ENCODE results near the gene SHISAL2B.
A peak's percentile ranks its signal among the peaks of the same experiment; 100 is the strongest.
"Not testable (repeated sequence)": the region's sequence is repeated elsewhere in the genome, so short reads cannot be mapped to it uniquely, and the experiment has no call there.

Gene SHISAL2B

DNA sequence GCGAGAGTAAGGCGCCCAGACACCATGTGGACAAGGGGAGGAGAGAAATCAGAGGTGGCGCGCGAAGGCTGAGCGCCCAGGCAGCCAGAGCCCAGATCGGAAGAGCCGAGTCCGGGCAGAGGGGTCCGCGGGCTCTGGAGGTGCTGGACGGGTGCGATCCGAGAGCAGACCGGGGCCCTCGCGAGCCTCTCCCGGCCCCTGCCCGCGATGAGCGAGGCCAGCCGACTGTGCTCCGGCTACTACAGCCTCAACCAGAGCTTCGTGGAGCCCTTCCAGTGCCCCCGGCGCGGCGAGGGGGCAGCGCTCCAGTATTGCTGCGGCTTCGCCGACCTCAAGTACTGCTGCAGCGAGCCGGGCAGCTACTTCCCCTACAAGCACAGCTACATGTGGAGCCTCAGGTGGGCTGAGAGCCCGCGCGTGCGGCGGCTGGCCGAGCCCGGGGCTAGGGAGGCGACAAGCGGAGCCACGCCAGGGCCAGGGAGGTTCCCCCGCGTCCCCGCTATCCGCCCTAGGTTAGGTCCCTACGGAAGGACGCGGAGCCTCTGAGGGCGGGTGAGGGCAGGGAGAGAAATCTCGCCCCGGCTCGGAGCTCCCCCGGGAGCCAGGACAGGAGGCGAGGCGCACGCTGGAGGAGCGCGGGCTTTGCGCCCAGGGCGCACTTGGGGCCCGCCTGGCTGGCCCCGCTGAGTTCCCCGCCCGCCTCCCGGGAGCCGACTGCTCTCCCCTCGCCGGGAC, at the start of gene SHISAL2B:
Gene SHISAL2B (plus strand): TSS at position 87 of the 735 bp plus-strand sequence. CDS start 121 bp downstream, at position 208.
- H3K36me3 ChIP-seq (ENCODE audit: control insufficient read depth in 1 of 2, insufficient read depth in 2 of 2, low read length in 2 of 2), result no peaks in the 10 kb centered on the region
- peaks cover 17% of the 10 kb centered on the region for H3K27me3 ChIP-seq (ENCODE audit: low read depth, low read length)
- H3K4me1 ChIP-seq (ENCODE audit: control insufficient read depth in 1 of 2, insufficient read depth in 2 of 2, low read length in 2 of 2), result peaks cover 0 to 14% of the 10 kb centered on the region in 2 donors
- H3K9me3 ChIP-seq (ENCODE audit: control insufficient read depth in 1 of 2, low read length in 2 of 2), result no peaks in the 10 kb centered on the region
- peak within 1 kb of the TSS in 1 of 2 donors; percentile 55 for H3K4me3 ChIP-seq (ENCODE audit: low read depth in 1 of 2, low read length in 2 of 2)
- H3K27ac ChIP-seq (ENCODE audit: low read length), result no peak within 1 kb of the TSS

DNA sequence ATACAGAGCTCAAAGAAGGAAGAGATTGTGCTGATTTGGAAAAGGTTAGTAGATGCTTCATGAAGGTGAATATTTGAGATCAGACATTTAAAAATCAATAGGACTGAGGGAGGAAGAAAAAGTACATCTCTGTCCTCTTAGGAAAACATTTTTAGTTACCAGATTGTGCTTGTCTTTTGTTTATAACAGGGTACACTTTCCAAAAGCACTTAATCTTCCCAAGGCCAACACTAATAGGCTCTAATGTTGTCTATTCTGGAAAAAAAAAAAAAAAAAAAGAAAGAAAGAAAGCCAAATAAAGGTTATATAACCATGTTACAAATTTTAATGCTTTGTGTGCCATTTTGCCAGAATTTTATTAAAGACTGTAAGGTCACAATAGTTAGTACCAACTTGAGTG, 45.5 kb upstream of the SHISAL2B start:
- no peaks in the 10 kb centered on the region for H3K4me1 ChIP-seq (ENCODE audit: control insufficient read depth in 1 of 2, insufficient read depth in 2 of 2, low read length in 2 of 2)
- no peak overlapping the region for H3K4me3 ChIP-seq (ENCODE audit: low read depth in 1 of 2, low read length in 2 of 2)
- no peak overlapping the region for H3K27ac ChIP-seq (ENCODE audit: low read length)
- H3K9me3 ChIP-seq (ENCODE audit: control insufficient read depth in 1 of 2, low read length in 2 of 2), result no peaks in the 10 kb centered on the region
- H3K36me3 ChIP-seq (ENCODE audit: control insufficient read depth in 1 of 2, insufficient read depth in 2 of 2, low read length in 2 of 2), result no peaks in the 10 kb centered on the region
- H3K27me3 ChIP-seq (ENCODE audit: low read depth, low read length), result no peaks in the 10 kb centered on the region

DNA sequence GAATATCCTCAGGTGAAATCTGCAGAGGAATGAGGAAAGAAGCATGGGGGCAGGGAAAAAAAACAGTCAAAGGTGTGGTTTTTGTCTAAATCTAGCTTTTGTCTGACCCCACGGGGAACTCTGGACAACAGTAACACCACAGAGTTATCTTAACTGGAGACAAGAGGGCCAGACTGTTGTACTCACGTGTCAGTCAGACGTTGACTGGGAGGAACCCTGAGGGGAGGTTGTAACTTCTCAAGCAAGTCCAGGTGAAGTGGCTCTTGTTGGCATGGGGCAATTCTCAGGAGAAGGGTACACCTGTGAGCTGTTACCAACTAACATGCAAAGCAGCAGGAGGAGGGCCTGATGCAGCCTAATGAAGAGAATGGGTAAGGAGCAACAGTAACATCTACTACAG, 44.1 kb upstream of the SHISAL2B start:
- Histone ChIP-seq H3K9me3 (ENCODE audit: control insufficient read depth in 1 of 2, low read length in 2 of 2) (no peaks in the 10 kb centered on the region), H3K27me3 (ENCODE audit: low read depth, low read length) (no peaks in the 10 kb centered on the region), H3K4me3 (ENCODE audit: low read depth in 1 of 2, low read length in 2 of 2) (no peak overlapping the region), H3K36me3 (ENCODE audit: control insufficient read depth in 1 of 2, insufficient read depth in 2 of 2, low read length in 2 of 2) (no peaks in the 10 kb centered on the region), H3K4me1 (ENCODE audit: control insufficient read depth in 1 of 2, insufficient read depth in 2 of 2, low read length in 2 of 2) (no peaks in the 10 kb centered on the region), H3K27ac (ENCODE audit: low read length) (no peak overlapping the region)

DNA sequence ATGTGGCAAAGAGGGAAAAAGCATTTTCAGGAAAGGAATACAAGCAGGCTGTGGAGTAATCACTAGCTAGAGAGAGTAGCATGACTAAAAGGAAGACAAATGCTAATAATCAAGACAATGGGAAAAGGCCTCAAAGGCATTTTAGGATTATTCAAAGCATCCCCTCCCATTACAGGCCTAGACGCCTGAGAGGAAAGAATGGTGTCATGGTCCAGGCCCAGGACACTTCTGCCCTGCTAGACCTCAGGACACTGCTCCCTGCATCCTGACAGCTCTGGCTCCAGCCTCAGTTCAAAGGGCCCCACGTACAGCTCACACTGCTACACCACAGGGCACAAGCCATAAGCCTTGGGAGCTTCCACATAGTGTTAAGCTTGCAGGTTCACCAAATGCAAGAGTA, 40.8 kb upstream of the SHISAL2B start:
- H3K27me3 ChIP-seq (ENCODE audit: low read depth, low read length), result no peaks in the 10 kb centered on the region
- no peak overlapping the region for H3K4me3 ChIP-seq (ENCODE audit: low read depth in 1 of 2, low read length in 2 of 2)
- H3K9me3 ChIP-seq (ENCODE audit: control insufficient read depth in 1 of 2, low read length in 2 of 2), result no peaks in the 10 kb centered on the region
- H3K36me3 ChIP-seq (ENCODE audit: control insufficient read depth in 1 of 2, insufficient read depth in 2 of 2, low read length in 2 of 2), result no peaks in the 10 kb centered on the region
- H3K4me1 ChIP-seq (ENCODE audit: control insufficient read depth in 1 of 2, insufficient read depth in 2 of 2, low read length in 2 of 2), result no peaks in the 10 kb centered on the region
- H3K27ac ChIP-seq (ENCODE audit: low read length), result no peak overlapping the region

DNA sequence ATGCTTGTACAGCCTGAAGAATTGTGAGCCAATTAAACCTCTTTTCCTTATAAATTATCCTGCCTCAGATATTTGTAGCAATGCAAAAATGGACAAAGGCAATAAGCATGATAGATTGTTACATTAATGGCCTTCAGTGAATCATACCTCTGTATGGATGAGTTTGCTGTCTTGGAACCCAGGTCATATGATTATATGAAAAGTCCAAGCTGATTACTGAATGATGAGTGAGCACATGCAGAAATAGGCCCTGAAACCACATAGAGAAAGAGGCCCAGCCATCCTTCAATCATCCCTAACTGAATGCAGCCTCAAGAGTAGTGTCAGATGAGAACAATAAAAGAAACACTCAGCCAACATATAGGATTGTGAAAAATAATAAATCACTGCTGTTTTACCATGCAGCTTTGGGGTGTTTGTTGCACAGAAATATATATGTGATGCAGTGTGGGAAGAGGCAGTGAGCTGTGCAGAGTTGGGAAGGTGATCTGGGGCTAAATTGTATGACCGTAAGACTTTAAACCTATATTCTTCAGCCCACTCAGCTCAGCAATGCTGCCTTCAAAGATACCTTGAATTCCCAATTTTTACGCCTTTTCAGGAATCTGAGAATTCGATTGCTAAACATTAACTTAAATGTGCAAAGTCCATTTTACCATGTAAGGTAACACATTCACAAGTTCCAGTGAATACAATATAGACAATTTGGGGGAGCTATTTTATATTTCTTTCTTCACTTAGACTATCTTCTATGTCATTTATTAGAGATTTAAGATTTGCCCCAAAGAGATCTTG, 36.3 kb upstream of the SHISAL2B start:
- Histone ChIP-seq H3K4me1 (ENCODE audit: control insufficient read depth in 1 of 2, insufficient read depth in 2 of 2, low read length in 2 of 2) (no peaks in the 10 kb centered on the region), H3K4me3 (ENCODE audit: low read depth in 1 of 2, low read length in 2 of 2) (no peak overlapping the region), H3K27me3 (ENCODE audit: low read depth, low read length) (no peaks in the 10 kb centered on the region), H3K36me3 (ENCODE audit: control insufficient read depth in 1 of 2, insufficient read depth in 2 of 2, low read length in 2 of 2) (no peaks in the 10 kb centered on the region), H3K9me3 (ENCODE audit: control insufficient read depth in 1 of 2, low read length in 2 of 2) (no peaks in the 10 kb centered on the region), H3K27ac (ENCODE audit: low read length) (no peak overlapping the region)

DNA sequence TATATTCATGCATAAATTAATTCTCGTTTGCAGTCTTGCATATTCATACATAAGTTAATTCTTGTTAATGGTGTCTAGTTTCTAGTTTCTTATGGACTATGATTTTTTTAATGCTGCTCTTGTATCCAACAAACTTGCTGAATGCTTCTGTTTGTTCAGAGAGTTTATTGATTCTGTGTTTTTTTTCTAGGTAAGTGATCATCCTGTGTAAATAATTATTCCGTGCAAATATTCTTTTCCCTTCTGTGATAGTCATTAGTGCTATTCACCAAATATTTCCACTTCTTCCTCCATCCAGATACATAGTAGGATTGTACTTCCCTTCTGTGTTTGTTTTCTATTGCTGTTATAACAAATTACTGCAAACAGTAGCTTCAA, 35.8 kb upstream of the SHISAL2B start:
- no peaks in the 10 kb centered on the region for H3K27me3 ChIP-seq (ENCODE audit: low read depth, low read length)
- no peak overlapping the region for H3K4me3 ChIP-seq (ENCODE audit: low read depth in 1 of 2, low read length in 2 of 2)
- H3K9me3 ChIP-seq (ENCODE audit: control insufficient read depth in 1 of 2, low read length in 2 of 2), result no peaks in the 10 kb centered on the region
- H3K4me1 ChIP-seq (ENCODE audit: control insufficient read depth in 1 of 2, insufficient read depth in 2 of 2, low read length in 2 of 2), result no peaks in the 10 kb centered on the region
- no peak overlapping the region for H3K27ac ChIP-seq (ENCODE audit: low read length)
- H3K36me3 ChIP-seq (ENCODE audit: control insufficient read depth in 1 of 2, insufficient read depth in 2 of 2, low read length in 2 of 2), result no peaks in the 10 kb centered on the region

DNA sequence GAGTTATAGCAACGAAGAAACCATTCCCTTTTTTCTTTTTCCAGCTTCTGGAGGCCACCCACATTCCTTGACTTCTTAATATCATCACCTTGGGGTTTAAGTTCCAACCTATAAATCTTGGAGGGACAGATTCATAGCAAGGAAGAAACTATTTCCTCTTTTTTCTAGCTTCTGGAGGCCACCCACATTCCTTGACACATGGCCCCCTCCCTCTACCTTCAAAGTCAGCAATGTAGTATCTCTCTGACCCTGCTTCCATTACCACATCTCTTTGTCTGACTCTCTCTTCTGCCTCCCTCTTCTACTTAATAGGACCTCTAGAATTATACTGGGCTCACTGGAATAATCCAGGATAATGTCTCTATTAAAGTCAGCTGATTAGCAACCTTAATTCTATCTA, 34.7 kb upstream of the SHISAL2B start:
- Histone ChIP-seq H3K36me3 (ENCODE audit: control insufficient read depth in 1 of 2, insufficient read depth in 2 of 2, low read length in 2 of 2) (no peaks in the 10 kb centered on the region), H3K9me3 (ENCODE audit: control insufficient read depth in 1 of 2, low read length in 2 of 2) (no peaks in the 10 kb centered on the region)

DNA sequence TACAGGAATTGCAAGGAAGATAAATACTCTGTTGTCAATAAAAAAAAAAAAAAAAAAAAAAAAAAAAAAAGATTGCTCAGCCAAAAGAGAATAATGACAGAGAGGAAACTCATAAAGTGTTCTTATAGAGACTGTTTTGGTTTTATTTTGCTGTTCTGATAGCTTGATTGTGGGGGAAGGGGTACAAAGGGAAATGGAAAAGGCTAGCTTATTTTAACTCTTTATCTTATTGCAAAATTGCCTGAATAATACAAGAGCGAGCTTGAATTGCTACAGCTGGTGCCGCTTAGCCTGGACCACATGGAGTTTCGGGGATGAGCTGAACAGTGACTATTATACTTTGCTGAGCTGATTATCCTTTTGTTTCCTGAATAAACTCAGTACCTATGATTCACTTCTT, 31.0 kb upstream of the SHISAL2B start:
- Histone ChIP-seq H3K9me3 (ENCODE audit: control insufficient read depth in 1 of 2, low read length in 2 of 2) (no peaks in the 10 kb centered on the region), H3K27ac (ENCODE audit: low read length) (no peak overlapping the region), H3K4me1 (ENCODE audit: control insufficient read depth in 1 of 2, insufficient read depth in 2 of 2, low read length in 2 of 2) (no peaks in the 10 kb centered on the region), H3K27me3 (ENCODE audit: low read depth, low read length) (no peaks in the 10 kb centered on the region), H3K36me3 (ENCODE audit: control insufficient read depth in 1 of 2, insufficient read depth in 2 of 2, low read length in 2 of 2) (no peaks in the 10 kb centered on the region), H3K4me3 (ENCODE audit: low read depth in 1 of 2, low read length in 2 of 2) (no peak overlapping the region)

More for the DNA sequence above, 34.7 kb upstream of the SHISAL2B start:
- Histone ChIP-seq H3K27me3 (ENCODE audit: low read depth, low read length) (no peaks in the 10 kb centered on the region), H3K27ac (ENCODE audit: low read length) (no peak overlapping the region), H3K4me3 (ENCODE audit: low read depth in 1 of 2, low read length in 2 of 2) (no peak overlapping the region), H3K4me1 (ENCODE audit: control insufficient read depth in 1 of 2, insufficient read depth in 2 of 2, low read length in 2 of 2) (no peaks in the 10 kb centered on the region)

DNA sequence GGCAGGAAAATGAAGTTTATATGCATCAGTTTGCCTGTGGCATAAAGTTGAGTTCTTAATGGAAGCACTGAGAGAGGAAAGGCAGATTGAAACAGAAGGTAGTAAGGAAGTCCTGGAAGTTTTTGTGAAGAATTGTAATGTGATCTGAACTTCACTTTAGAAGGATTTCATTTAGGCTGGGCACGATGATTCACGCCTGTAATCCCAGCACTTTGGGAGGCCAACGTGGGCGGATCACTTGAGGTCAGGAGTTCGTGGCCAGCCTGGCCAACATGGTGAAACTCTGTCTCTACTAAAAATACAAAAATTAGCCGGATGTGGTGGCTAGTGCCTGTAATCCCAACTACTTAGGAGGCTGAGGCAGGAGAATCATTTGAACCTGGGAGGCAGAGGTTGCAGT, 27.1 kb upstream of the SHISAL2B start:
- not testable (repeated sequence) for H3K4me1 ChIP-seq (ENCODE audit: control insufficient read depth in 1 of 2, insufficient read depth in 2 of 2, low read length in 2 of 2); H3K9me3 ChIP-seq (ENCODE audit: control insufficient read depth in 1 of 2, low read length in 2 of 2); H3K4me3 ChIP-seq (ENCODE audit: low read depth in 1 of 2, low read length in 2 of 2); H3K36me3 ChIP-seq (ENCODE audit: control insufficient read depth in 1 of 2, insufficient read depth in 2 of 2, low read length in 2 of 2); H3K27ac ChIP-seq (ENCODE audit: low read length); H3K27me3 ChIP-seq (ENCODE audit: low read depth, low read length)

DNA sequence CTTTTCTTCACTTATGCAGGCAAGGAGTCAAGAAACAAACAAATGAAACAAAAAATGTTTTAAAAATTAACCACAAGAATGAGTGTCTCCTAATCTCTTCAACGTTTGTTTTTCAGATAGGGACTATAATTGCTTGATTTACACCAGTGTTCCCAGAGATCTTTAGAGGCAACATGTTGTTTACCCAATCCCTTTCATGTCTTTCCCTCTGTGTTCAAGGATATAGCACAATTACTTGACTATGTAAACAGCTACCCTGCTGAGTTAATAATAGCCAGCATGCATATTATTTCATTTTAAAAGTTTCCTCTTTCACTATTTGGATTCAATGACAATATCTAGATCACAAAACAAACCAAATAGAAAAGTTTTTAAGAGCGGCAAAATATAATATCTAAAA, 25.1 kb upstream of the SHISAL2B start:
- Histone ChIP-seq H3K36me3 (ENCODE audit: control insufficient read depth in 1 of 2, insufficient read depth in 2 of 2, low read length in 2 of 2) (no peaks in the 10 kb centered on the region), H3K4me1 (ENCODE audit: control insufficient read depth in 1 of 2, insufficient read depth in 2 of 2, low read length in 2 of 2) (no peaks in the 10 kb centered on the region), H3K9me3 (ENCODE audit: control insufficient read depth in 1 of 2, low read length in 2 of 2) (no peaks in the 10 kb centered on the region), H3K27me3 (ENCODE audit: low read depth, low read length) (no peaks in the 10 kb centered on the region), H3K4me3 (ENCODE audit: low read depth in 1 of 2, low read length in 2 of 2) (no peak overlapping the region), H3K27ac (ENCODE audit: low read length) (no peak overlapping the region)

DNA sequence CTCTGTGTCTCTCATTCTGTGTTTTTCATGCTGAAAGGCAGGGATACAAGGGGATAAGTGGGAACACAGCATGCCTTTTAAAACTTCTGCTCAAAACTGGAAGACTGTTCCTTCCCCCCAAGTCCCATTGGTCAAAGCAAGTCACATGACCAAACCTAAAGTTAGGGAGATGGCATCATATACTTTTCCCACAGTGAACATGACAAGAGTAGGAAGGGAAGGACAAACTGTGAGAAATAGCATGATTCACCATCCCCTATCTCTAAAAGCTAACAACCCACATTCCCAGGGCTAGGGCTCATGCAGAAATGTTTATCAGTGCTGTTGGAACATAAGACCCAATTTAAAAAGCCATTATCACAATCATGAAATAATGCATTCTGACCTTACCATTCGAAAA, 24.2 kb upstream of the SHISAL2B start:
- Histone ChIP-seq H3K36me3 (ENCODE audit: control insufficient read depth in 1 of 2, insufficient read depth in 2 of 2, low read length in 2 of 2) (no peaks in the 10 kb centered on the region), H3K4me1 (ENCODE audit: control insufficient read depth in 1 of 2, insufficient read depth in 2 of 2, low read length in 2 of 2) (no peaks in the 10 kb centered on the region), H3K9me3 (ENCODE audit: control insufficient read depth in 1 of 2, low read length in 2 of 2) (no peaks in the 10 kb centered on the region), H3K4me3 (ENCODE audit: low read depth in 1 of 2, low read length in 2 of 2) (no peak overlapping the region), H3K27ac (ENCODE audit: low read length) (no peak overlapping the region), H3K27me3 (ENCODE audit: low read depth, low read length) (no peaks in the 10 kb centered on the region)
